Ammon's horn (tissue), 1 donor: ENCODE results near the gene TAF9B.
"Not testable (repeated sequence)": the region's sequence is repeated elsewhere in the genome, so short reads cannot be mapped to it uniquely, and the experiment has no call there.

ENCODE experiments used
- DNase-seq: peaks from one replicate; pipeline ENCODE4 v3.0.0-alpha.2; 2016; ENCODE audit warnings: low spot score

Gene TAF9B, protein sequence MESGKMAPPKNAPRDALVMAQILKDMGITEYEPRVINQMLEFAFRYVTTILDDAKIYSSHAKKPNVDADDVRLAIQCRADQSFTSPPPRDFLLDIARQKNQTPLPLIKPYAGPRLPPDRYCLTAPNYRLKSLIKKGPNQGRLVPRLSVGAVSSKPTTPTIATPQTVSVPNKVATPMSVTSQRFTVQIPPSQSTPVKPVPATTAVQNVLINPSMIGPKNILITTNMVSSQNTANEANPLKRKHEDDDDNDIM

DNA sequence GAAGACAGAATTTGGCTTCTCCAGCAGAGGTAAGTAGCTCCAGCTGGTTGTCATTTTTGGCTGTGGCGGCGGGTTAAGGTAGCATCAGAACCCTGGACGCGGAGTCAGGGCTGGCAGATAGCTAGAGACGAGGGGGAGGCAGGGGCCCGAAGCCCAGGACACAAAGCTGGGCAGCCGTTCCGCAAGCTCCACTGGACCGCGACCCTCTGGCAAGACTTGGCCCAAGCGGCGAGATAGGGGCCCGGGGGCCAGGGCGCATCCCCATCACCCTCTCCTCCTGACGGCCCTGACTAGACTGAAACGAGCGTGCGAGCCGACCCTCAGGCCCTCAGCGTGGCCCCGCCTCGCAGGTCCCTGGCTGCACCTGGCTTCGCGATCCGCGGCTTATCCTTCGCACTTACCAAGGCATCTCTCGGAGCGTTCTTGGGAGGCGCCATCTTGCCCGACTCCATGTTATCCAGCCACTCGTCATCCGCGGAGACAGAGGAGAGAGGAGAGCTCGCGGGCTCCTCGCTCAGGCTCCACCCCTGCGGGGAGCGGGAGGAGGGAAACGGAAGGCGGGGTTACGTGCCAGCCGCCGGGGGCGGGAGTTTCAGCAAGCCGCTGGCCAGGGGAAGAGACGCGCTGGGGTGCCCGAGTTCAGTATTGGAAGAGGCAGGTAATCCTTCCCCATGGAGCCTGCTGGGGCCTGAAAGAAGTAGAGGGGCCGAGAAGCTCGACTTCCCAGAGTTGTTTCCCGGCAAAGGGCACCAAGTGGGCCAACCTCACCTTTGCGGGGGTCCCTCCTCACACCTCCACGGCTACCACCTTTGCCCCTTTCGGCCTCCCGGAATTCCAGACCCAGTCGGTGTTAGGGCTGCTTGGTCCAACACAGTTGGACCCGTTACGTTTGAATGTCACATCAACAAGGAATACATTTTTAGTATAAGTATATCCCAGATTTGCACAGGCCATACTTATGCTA, at the start of gene TAF9B:
TSS of gene TAF9B (minus strand) at position 491 of the 964 bp plus-strand sequence. CDS start at position 452, 39 bp downstream.
- DNase-seq = peak; percentile 88

DNA sequence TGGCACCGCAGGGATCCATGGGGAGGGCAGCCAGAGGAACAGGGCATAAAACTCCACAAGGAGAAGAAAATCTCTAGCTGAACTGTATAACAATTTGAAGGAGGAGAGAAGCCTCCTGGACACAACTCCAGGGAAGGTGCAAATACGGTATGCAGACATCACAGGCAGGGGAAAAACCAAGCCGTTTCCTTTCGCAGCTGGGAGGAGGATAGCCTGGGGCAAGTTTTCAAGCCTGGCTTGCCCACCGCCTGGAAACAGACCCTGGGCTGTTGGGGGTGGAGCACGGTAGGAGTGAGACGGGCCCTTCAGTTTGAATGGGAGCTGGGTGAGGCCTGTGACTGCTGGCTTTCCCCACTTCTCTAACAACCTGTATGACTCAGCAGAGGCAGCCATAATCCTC, 43.4 kb upstream of the TAF9B start:
- DNase-seq = no peak

DNA sequence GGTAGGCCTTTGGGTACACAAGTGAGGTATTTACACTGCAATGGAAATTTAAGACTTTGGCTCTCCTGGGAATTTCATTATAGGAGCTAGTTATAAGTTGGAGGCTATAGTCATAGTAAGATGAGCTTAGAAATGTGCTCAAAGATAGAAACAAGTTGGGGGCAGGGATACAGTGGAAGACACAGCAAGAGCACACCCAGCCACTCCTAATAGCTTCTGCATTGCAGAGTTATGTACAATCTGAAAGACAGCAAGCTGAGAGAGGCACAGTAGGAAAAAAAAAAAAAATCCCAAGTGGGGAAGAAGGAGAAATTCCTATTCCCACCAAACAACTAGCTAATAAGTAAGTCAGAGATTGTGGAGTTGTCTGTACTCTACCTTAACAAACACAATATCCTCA, 41.9 kb upstream of the TAF9B start:
- DNase-seq = no peak

DNA sequence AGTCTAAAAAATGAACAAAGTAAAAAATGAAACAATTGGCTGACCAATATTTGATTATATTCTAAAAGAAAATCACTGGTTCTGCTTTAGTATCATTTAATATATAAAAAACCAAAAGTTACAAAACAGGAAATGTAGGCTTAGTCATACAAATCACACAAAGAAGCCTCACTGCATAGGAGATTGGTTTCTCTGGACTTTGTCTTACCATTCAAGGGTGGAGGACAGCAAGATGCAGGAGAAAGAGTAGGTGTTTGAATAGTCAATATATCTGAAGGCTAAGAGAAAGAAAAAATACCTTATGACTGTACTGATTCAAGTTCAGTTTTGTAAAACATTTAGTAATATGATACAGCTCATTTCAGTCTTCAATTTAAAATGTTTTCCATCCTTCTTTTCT, 28.6 kb upstream of the TAF9B start:
- no peak for DNase-seq

DNA sequence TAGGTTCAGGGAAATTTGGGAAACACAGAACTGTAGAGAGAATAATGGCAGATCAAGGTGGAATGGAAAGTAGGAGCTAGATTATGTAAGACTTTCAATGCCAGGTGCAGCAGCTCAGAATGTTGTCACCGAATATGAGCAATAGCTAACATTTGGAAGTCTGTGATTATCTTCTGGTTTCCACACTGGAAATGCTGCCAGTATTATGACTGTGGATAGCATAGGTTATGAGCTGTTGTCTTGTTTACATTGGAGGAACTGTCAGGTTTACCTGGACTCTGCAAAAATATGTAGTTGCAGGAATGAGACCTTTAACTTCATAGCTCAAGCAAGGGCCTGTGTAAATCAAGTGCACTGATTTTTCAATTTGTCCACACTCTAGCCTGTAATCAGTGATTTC, 26.0 kb upstream of the TAF9B start:
- peak; percentile 1 for DNase-seq

DNA sequence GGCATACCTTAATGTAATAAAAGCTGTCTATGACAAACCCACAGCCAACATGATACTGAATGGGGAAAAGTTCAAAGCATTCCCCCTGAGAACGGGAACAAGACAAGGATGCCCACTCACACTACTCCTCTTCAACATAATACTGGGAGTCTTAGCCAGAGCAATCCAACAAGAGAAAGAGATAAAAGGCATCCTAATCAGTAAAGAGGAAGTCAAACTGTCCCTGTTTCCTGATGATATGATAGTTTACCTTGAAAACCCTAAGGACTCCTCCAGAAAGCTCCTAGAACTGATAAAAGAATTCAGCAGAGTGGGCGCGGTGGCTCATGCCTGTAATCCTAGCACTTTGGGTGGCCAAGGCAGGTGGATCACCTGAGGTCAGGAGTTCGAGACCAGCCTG, 23.7 kb upstream of the TAF9B start:
- not testable (repeated sequence) for DNase-seq

DNA sequence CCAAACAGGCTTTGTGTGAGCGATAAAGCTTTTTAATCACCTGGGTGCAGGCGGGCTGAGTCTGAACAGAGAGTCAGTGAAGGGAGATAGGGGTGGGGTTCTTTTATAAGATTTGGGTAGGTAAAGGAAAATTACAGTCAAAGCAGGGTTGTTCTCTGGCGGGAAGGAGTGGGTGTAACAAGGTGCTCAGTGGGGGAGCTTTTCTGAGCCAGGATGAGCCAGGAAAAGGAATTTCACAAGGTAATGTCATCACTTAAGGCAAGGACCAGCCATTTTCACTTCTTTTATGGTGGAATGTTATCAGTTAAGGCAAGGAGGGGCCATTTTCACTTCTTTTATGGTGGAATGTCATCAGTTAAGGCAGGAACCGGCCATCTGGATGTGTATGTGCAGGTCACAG, 21.3 kb upstream of the TAF9B start:
- DNase-seq = not testable (repeated sequence)

DNA sequence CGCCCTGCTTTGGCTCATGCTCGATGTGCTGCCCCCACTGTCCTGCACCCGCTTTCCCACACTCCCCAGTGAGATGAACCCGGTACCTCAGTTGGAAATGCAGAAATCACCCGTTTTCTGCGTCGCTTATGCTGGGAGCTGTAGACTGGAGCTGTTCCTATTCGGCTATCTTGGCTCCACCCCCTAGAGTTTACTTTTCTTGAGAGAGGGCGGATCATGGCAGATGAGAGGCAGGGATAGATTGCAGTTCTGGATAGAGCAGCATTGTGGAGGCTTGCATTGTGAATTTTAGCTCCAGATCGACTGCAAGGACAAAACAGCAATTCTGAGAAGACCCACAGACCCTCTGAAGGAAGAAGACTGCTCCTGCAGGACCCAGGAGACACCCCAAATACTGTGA, 18.4 kb upstream of the TAF9B start:
- DNase-seq = not testable (repeated sequence)

DNA sequence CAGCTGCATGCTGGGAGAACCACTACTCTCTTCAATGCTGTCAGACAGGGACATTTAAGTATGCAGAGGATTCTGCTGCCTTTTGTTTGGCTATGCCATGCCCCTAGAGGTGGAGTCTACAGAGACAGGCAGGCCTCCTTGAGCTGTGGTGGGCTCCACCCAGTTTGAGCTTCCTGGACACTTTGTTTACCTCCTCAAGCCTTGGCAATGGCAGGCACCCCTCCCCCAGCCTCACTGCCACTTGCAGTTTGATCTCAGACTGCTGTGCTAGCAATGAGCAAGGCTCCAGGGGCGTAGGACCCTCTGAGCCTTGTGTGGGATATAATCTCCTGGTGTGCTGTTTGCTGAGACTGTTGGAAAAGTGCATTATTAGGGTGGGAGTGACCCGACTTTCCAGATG, 17.9 kb upstream of the TAF9B start:
- not testable (repeated sequence) for DNase-seq

DNA sequence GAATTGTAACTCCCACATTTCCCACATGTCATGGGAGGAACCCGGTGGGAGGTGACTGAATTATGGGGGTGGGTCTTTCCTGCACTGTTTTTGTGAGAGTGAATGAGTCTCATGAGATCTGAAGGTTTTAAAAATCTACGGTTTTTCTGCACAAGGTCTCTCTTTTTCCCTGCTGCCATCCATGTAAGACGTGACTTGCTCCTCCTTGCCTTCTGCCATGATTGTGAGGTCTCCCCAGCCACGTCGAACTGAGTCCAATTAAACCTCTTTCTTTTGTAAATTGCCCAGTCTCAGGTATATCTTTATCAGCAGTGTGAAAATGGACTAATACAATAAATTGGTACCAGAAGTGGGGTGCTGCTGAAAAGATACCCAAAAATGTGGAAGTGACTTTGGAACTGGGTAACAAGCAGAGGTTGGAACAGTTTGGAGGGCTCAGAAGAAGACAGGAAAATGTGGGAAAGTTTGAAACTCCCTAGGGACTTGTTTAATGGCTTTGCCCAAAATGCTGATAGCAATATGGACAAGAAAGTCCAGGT, 7.6 kb upstream of the TAF9B start:
- not testable (repeated sequence) for DNase-seq

DNA sequence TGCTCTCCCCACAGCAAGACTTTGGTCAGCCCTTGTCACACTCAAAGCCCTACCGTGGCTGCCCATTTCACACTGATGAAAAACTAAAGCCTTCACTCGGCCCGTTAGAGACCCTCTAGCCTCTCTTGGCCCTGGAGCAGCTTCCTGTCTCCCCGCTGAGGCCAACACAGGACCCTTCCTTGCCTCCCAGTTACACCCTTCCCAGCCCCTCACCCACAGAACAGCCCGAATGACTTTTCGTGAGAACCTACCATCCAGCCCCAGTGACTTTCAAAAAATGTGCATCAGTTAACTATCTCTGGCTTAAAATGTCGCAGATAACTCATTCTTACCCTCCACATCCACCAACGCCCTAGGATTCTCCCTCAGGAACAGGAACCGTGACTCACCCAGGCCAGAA, 756 bp upstream of the TAF9B start:
- DNase-seq = no peak

DNA sequence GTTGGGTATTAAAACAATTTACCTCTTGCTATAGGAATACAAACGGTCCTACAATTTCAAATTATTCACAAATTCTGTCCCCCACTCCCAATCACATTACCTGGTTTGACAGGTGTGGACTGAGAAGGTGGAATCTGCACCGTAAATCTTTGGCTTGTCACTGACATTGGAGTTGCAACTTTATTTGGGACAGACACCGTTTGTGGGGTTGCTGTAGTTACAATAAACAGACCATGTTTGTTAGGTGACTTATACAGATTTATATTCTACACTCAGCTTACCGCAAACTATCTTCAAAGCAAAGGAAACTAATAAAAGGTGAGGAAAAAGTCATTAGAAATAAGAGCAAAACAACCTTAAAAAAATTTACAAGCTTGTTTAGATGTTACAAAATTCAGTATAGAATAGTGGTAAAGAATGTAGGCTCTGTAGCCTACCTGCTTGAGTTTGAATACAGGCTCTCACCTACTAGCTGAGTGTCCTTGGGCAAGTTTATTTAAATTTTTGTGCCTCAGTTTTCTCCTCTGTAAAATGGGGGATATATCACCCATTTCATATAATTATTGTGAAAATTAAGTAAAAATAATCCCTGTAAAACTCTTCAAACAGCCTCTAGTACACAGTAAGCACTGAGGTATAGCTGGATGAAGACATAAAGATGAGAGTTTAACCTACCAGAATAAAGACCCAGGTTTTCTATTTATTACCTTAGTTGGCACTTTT, 6.1 kb downstream of the TAF9B start:
- DNase-seq = no peak

DNA sequence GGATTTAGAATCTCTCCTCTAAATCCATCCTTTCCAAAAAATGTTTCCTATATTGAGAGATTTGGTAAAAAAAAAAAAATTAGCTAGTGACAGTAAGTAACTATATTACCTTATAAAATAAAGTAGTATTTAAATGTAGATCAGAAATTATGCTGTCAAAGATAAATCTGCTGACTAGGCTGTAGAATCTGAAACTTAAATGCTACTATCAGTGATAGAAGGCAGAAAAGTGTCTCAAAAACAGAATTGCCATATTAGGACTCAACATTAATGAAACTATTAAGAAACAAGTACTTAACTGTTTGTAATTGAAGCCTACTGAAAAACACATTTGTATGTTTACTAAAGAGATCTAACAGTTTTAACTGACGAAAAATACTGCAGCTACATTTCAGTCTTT, 8.3 kb downstream of the TAF9B start:
- no peak for DNase-seq

DNA sequence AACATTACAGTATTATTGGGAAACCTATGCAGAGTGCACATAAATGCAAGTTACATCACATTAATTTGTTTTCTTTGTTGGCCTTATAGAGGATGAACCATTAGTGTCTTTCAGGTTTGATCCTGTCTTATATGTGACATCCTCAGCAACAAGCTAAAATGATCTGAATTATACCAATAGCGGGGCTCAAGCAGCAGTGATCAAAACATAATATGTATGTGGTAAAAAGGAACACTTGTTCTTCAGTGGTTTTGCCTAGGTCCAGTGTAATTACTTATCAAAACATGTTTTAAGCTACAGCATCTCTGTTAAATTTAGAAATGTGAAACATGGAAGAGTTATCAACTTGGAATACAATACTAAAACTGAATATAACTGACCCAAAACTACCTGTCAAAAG, 9.1 kb downstream of the TAF9B start:
- DNase-seq = no peak

DNA sequence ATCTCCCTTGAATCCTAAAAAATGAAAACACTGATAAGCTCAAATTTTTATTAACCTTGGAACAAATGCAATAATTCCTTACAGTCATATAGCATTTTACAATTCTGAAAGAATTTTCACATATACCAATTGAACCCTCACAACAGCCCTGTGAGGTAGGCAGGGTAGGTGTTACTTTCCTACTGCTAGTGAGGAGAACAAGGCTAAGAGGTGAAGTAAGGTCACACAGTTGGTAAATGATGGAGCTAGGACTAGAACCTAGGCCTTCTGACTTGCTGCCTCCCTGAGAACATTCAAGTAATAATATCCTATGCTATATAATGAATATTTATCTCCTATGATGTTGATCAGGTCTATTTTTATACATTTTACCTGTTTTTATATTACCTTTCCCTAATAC, 9.7 kb downstream of the TAF9B start:
- no peak for DNase-seq

DNA sequence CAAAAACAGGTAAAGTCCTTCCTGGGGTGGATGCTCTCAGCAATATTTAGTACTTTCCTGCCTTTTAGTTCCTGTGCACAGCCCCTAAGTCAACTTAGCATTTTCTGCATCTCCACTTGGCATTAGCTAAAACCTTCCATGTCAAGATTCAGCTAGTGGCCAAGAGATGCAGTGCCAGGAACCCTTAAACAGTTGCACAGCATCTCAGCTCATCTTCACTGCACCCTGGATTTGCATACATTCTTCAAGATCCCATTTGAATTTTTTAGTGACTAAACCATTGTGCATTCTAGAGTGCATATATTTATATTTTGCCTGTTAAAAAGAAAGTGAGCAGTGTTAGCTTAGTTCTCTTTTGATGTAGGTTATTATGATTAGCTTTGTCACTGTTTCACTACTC, 13.7 kb downstream of the TAF9B start:
- DNase-seq = not testable (repeated sequence)

DNA sequence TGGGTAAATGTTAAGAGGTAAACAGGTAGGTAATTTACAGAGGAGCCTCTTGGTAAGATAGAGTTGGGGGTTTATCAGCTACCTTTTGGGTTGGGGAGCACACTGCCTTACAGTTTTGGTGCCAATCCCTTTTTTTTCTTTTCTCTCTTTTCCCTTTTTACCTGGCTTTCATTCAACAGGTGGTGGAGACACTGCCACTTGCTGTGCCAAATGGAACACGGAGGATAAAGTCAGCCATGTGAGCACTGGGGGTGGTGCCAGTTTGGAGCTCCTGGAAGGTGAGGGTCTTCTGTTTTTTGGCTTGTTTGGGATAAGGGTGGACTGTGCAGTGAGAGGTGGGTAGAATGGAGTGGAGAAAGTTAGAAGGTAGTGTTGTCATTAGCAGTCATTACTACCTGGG, 14.3 kb downstream of the TAF9B start:
- no peak for DNase-seq

DNA sequence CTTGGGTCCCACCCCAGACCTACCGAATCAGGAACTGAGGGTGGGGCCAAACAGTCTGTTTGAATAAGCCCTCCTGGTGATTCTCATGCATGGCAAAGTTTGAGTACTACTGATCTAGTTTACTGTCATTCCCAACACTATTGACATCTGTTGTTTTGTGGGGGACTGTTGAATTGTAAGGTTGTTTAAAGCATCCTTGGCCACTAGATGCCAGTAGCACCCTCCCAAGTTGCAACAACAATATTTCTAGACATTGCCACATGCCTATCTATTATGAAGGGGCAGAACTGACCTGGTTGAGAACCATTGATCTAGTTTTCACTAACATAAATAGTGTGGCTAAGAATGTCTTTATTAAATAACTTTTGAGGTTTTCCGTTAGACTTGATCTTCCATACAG, 15.1 kb downstream of the TAF9B start:
- peak; percentile 9 for DNase-seq

DNA sequence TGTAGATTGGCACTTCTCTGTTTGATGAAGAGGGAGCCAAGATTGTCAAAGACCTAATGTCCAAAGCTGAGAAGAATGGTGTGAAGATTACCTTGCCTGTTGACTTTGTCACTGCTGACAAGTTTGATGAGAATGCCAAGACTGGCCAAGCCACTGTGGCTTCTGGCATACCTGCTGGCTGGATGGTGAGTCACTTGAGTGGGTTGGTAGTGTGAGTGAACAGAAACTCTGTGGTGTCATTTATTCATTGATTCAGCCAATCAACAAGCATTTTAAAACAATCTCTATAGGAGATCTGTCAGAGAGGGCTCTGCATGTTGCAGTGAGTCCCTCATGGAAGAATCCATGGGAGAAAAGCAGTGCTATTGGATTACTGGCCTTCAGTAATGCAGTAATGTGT, 16.3 kb downstream of the TAF9B start:
- DNase-seq = no peak

DNA sequence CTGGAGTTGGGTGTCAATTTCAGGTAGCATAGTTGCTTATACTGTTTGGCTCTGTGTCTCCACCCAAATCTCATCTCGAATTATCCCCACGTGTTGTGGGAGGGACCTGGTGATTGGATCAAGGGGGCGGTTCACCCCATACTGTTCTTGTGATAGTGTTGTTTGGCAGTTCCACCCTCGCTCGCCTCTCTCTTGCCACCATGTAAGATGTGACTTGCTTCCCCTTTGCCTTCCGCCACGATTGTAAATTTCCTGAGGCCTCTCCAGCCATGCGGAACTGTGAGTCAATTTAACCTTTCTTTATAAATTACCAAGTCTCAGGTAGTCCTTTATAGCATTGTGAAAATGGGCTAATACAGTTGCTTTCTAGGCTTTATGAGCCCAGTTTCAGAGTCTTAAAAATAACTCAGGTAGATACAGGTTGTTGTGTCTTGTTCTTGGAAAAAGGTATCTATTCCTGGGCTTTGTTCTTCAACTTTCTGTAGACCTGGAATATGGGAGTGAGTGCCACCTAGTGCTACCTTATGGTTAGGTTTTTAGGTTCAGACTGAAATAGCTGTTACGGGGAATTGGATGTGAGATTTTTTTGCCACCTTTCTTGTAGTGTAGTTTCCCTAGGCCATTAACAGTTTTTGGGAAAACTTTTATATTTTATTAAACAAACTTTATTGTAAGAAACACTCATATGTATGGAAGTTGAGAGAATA, 19.8 kb downstream of the TAF9B start:
- DNase-seq = no peak

DNA sequence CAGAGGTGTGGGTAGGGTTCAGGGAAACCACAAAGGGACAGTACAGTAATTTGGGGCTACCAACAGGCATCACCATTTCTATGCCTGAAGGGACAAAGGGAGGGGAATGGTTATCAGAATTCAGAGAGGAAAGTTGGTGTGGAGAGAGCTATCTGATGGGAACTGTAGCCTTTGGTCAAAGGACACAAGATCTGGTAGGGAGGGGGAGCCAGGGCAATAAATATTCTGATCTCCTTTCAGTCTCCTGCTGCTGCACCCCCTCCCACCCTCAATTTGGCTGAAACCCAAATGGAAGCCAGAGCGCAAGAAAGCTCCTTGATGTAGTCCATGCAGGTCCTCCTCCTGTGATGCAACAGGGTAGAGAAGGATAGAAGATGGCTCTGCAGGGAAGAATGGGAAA, 20.8 kb downstream of the TAF9B start:
- no peak for DNase-seq

DNA sequence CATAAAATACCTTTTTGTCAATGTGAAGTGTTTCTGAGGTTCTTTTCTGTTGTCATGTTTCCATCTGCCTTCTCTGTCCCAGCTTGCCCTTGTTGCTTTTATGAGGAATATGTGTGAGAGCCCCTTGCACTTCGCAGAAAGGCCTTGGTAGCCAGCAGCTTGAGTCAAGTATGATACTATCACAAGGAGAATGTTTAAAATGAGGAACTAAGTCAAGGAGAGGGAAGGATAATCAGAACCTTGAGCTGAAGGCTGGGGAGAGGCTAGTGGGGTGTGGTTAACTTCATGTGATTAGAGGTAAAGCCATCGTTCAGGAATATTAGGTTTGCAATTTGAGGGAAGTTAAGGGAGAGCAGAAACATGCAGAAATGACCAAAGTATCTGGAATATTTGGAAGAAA, 22.7 kb downstream of the TAF9B start:
- DNase-seq = no peak
